Activated B cell treated with CpG ODN at 0.5 μM for 24 hours (primary cell): ENCODE measurements around the gene PCGF2. TPM values are rescaled to one million over a fixed set of nuclear protein-coding genes. Genes with fewer than 3 reads are reported as not detected.

Experiments used
- ATAC-seq: fragments of 200-7000 bp; cut with Tn5 transposase; one replicate; pipeline ENCODE4 v1.10.0; 2021; ENCODE audit warnings: low read depth, mild to moderate bottlenecking, moderate library complexity
- CTCF ChIA-PET: fragments of 350-600 bp; sonication (Branson Sonifier 250); formaldehyde crosslinking; loops from one replicate; lab custom pipeline; 2021; ENCODE audit warnings: antibody characterized with exemption; lab: Charles Lee
- POLR2A ChIA-PET: fragments of 350-600 bp; sonication (Branson Sonifier 250); formaldehyde crosslinking; loops from one replicate; lab custom pipeline; 2021; ENCODE audit warnings: antibody characterized with exemption; lab: Charles Lee
- DNase-seq: peaks from one replicate; pipeline ENCODE4 v3.0.0; 2022
- H3K27ac Mint-ChIP-seq: one replicate; pipeline ENCODE4 v1.8.0; 2020; ENCODE audit warnings: mixed read lengths
- H3K27me3 Mint-ChIP-seq: one replicate; pipeline ENCODE4 v1.8.0; 2021; ENCODE audit warnings: mixed read lengths
- H3K36me3 Mint-ChIP-seq: one replicate; pipeline ENCODE4 v1.8.0; 2021; ENCODE audit warnings: low read depth, mixed read lengths
- H3K4me1 Mint-ChIP-seq: one replicate; pipeline ENCODE4 v1.8.0; 2021; ENCODE audit warnings: mixed read lengths
- H3K4me3 Mint-ChIP-seq: one replicate; pipeline ENCODE4 v1.8.0; 2020; ENCODE audit warnings: mild to moderate bottlenecking, mixed read lengths
- H3K9me3 Mint-ChIP-seq: one replicate; pipeline ENCODE4 v1.8.0; 2020; ENCODE audit warnings: mixed read lengths
- CTCF ChIP-seq: fragments of 200-600 bp; IDR thresholded peaks from one replicate; pipeline ENCODE4 v1.8.0; 2022; ENCODE audit warnings: antibody characterized with exemption, mild to moderate bottlenecking
- intact Hi-C: fragments of 100-400 bp; cut with micrococcal nuclease; formaldehyde crosslinking; loops from one replicate; pipeline ENCODE4 v1.15.1; 2024
- total RNA-seq: library from RNA; stranded (reverse); gene quantifications from 2 replicates; pipeline ENCODE4 v1.2.3, GENCODE V29; 2022

Gene PCGF2
- total RNA-seq, 1 donor from 2014 or later = not detected

- CTCF ChIA-PET = interaction anchor here (0.7 to 1.4 kb wide), 6 partner anchors 17 to 194 kb away, joined by 3 to 11 read pairs (median 3); partner anchors contain the start of gene EPOP
- ATAC-seq = peak; percentile 20
Observed at GRCh38 chr17:38751808-38752307, 3.7 kb upstream of the PCGF2 start.

GRCh38 chr17:38751144-38751807, 3.1 kb upstream of the PCGF2 start:
- DNase-seq (no peak), ATAC-seq (no peak)
- H3K27ac Mint-ChIP-seq = peak overlapping the region; percentile 93
- peaks cover 61% of the 10 kb centered on the region for H3K4me1 Mint-ChIP-seq
- no peak for TF ChIP-seq CTCF
- H3K4me3 Mint-ChIP-seq = peak overlapping the region; percentile 98
- POLR2A ChIA-PET = interaction anchor here (0.6 to 3.0 kb wide), 15 partner anchors 23 to 710 kb away, joined by 3 to 27 read pairs (median 5); partner anchors contain the start of genes CDK12, EPOP, FBXO47 and LASP1
- H3K27me3 Mint-ChIP-seq = peaks cover 30% of the 10 kb centered on the region
- H3K36me3 Mint-ChIP-seq = peaks cover 29% of the 10 kb centered on the region
- no peaks in the 10 kb centered on the region for H3K9me3 Mint-ChIP-seq
- intact Hi-C loops = loop anchor here (5.0 kb wide), 1 partner anchor 194 kb away; no protein-coding TSS in a partner anchor
- CTCF ChIA-PET = interaction anchor here (0.9 to 1.2 kb wide), 3 partner anchors 16 to 88 kb away, joined by 3 to 11 read pairs (median 3); no protein-coding TSS in a partner anchor

More at GRCh38 chr17:38751808-38752307, 3.7 kb upstream of the PCGF2 start:
- POLR2A ChIA-PET = interaction anchor here (0.6 to 3.0 kb wide), 23 partner anchors 8 to 1219 kb away, joined by 3 to 27 read pairs (median 5); partner anchors contain the start of genes CDK12, EPOP, FBXO47 and LASP1
- intact Hi-C loops = loop anchor here (1.0 to 5.0 kb wide), 11 partner anchors 22 to 709 kb away; partner anchors contain the start of genes CDK12, CISD3, CWC25 and PIP4K2B
- DNase-seq = peak; percentile 85
- peaks cover 34% of the 10 kb centered on the region for H3K36me3 Mint-ChIP-seq
- peak overlapping the region; percentile 98 for H3K4me3 Mint-ChIP-seq
- TF ChIP-seq CTCF = no peak
- H3K9me3 Mint-ChIP-seq = no peaks in the 10 kb centered on the region
- peaks cover 56% of the 10 kb centered on the region for H3K4me1 Mint-ChIP-seq
- H3K27ac Mint-ChIP-seq = peak overlapping the region; percentile 93
- peaks cover 26% of the 10 kb centered on the region for H3K27me3 Mint-ChIP-seq

- Mint-ChIP-seq H3K27me3 (peaks cover 35% of the 10 kb centered on the region), H3K4me3 (peak overlapping the region; percentile 98), H3K27ac (peak overlapping the region; percentile 93), H3K9me3 (no peaks in the 10 kb centered on the region), H3K4me1 (peaks cover 69% of the 10 kb centered on the region), H3K36me3 (peaks cover 22% of the 10 kb centered on the region)
- TF ChIP-seq CTCF = no peak
- ATAC-seq (no peak), DNase-seq (no peak)
- intact Hi-C loops = loop anchor here (5.0 kb wide), 1 partner anchor 193 kb away; no protein-coding TSS in a partner anchor
- CTCF ChIA-PET = interaction anchor here (0.9 kb wide), 1 partner anchor 16 kb away, joined by 3 read pairs; no protein-coding TSS in a partner anchor
- POLR2A ChIA-PET = interaction anchor here (0.9 to 3.0 kb wide), 4 partner anchors 49 to 449 kb away, joined by 3 to 27 read pairs (median 10); partner anchors contain the start of genes LASP1 and RPL19
Observed at GRCh38 chr17:38750312-38751121, 2.4 kb upstream of the PCGF2 start.

- H3K27me3 Mint-ChIP-seq = peaks cover 35% of the 10 kb centered on the region
- no peak for TF ChIP-seq CTCF
- DNase-seq (no peak), ATAC-seq (no peak)
- POLR2A ChIA-PET = interaction anchor here (1.7 kb wide), 1 partner anchor 19 kb away, joined by 4 read pairs; no protein-coding TSS in a partner anchor
- no peak overlapping the region for H3K27ac Mint-ChIP-seq
- H3K4me1 Mint-ChIP-seq = peaks cover 69% of the 10 kb centered on the region
- peaks cover 21% of the 10 kb centered on the region for H3K36me3 Mint-ChIP-seq
- peak overlapping the region; percentile 73 for H3K4me3 Mint-ChIP-seq
- intact Hi-C loops = loop anchor here (5.0 kb wide), 1 partner anchor 193 kb away; no protein-coding TSS in a partner anchor
- CTCF ChIA-PET = interaction anchor here (0.9 kb wide), 1 partner anchor 16 kb away, joined by 3 read pairs; no protein-coding TSS in a partner anchor
- H3K9me3 Mint-ChIP-seq = no peaks in the 10 kb centered on the region
Observed at GRCh38 chr17:38750044-38750311, 1.8 kb upstream of the PCGF2 start.
